Measurements from ENCODE around the gene SRBD1.

DNA sequence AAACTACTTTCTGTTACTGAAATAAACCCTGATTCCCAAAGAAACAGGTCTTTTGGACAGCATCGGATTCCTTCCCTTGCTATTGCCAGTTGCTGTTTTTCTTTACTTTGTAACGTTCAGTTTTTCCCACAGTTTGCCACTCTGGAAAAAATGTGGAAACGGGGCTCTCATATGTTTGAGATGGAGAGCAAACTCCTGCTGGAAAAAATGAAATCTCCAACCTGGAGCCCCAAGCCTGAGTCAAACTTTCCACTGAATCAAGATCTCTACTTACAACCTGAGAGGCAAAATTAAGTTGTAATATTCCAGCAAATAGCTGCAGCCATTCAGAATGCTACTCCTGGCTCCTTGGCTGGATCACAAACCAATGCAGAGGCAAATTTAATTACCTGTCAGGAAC lies 270.7 kb downstream of the SRBD1 start:
- TF ChIP-seq, protein P1, sequence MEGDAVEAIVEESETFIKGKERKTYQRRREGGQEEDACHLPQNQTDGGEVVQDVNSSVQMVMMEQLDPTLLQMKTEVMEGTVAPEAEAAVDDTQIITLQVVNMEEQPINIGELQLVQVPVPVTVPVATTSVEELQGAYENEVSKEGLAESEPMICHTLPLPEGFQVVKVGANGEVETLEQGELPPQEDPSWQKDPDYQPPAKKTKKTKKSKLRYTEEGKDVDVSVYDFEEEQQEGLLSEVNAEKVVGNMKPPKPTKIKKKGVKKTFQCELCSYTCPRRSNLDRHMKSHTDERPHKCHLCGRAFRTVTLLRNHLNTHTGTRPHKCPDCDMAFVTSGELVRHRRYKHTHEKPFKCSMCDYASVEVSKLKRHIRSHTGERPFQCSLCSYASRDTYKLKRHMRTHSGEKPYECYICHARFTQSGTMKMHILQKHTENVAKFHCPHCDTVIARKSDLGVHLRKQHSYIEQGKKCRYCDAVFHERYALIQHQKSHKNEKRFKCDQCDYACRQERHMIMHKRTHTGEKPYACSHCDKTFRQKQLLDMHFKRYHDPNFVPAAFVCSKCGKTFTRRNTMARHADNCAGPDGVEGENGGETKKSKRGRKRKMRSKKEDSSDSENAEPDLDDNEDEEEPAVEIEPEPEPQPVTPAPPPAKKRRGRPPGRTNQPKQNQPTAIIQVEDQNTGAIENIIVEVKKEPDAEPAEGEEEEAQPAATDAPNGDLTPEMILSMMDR (optimal IDR thresholded peaks at IDR 0.05 in 1 of 3, IDR thresholded peaks at IDR 0.05 in 1 of 3, conservative IDR thresholded peaks at IDR 0.05 in 1 of 3; ENCODE audit: extremely low read depth in 1 of 3, insufficient read depth in 2 of 3, low read length in 3 of 3), result no peak
- no peak for TF ChIP-seq EZH2 (IDR thresholded peaks at IDR 0.05; ENCODE audit: low read length)
